K562 (cell line): ENCODE measurements around the gene PM20D2. TPM values are rescaled to one million over a fixed set of nuclear protein-coding genes. Genes with fewer than 3 reads are reported as not detected.

Experiments used
- ATAC-seq: fragments of 200-7000 bp; cut with Tn5 transposase; 3 replicates; pipeline ENCODE4 v1.9.1; 2020; ENCODE audit warnings: moderate library complexity
- BruUV-seq: library from RNA; stranded (reverse); fragments of 400-500 nt; replicated peaks from 2 replicates; lab custom pipeline; 2021; lab: Mats Ljungman, UMichigan
- CTCF ChIA-PET: fragments of 300-600 bp; formaldehyde crosslinking; extraction: SDS; loops from one replicate; lab custom pipeline; 2021; ENCODE audit warnings: low intra/inter-chr PET ratio; lab: Yijun Ruan, JAX
- POLR2A ChIA-PET: fragments of 300-600, 350-650 bp; sonication (Branson Sonifier 250); formaldehyde crosslinking; extraction: SDS; loops from one replicate; lab custom pipeline; 2021; ENCODE audit warnings: antibody characterized with exemption, inconsistent platforms; lab: Yijun Ruan, JAX
- DNase-seq, 4 experiments: peaks; one replicate each; pipeline versions ENCODE4 v3.0.0 to v3.0.0-alpha.2; 2011 to 2018; ENCODE audit warnings: low spot score in 3 of 4, mixed read lengths in 3 of 4; ENCODE audit errors: extremely low read depth in 1 of 4
- FAIRE-seq: peaks from 2 replicates; lab custom pipeline; 2011; peaks lifted over from hg19 to GRCh38; lab: Jason Lieb, UNC
- H2AFZ ChIP-seq: 2 replicates; pipeline ENCODE4 v1.6.0; 2011; ENCODE audit warnings: low read depth, low read length, control low read depth, inconsistent platforms
- H3K27ac ChIP-seq: fragments of 200-600 bp; 3 replicates; pipeline ENCODE4 v1.8.0; 2011; ENCODE audit warnings: low read depth, mild to moderate bottlenecking, control low read depth, inconsistent platforms, low read length, moderate library complexity, mixed read lengths; ENCODE audit errors: extremely low read depth
- H3K27me3 ChIP-seq, 2 experiments: fragments of 300-600 bp in 1 of 2; 2 replicates in 1 of 2; 3 replicates in 1 of 2; pipeline versions ENCODE4 v1.6.0 to v1.8.0; 2011; ENCODE audit warnings: inconsistent platforms in 2 of 2, low read length in 2 of 2, mild to moderate bottlenecking in 1 of 2, mixed read lengths in 1 of 2, moderate library complexity in 1 of 2; ENCODE audit not compliant: control insufficient read depth in 2 of 2, insufficient read depth in 2 of 2
- H3K36me3 ChIP-seq: fragments of 300-600 bp; 3 replicates; pipeline ENCODE4 v1.8.0; 2011; ENCODE audit warnings: mild to moderate bottlenecking, low read length, inconsistent platforms; ENCODE audit not compliant: control insufficient read depth, insufficient read depth
- H3K4me1 ChIP-seq, 2 experiments: fragments of 200-600 bp in 1 of 2; replicated peaks in 1 of 2; 2 replicates in 1 of 2; 3 replicates in 1 of 2; pipeline versions ENCODE4 v1.5.1 to v1.8.0; 2011; ENCODE audit warnings: inconsistent platforms in 2 of 2, low read length in 2 of 2, mild to moderate bottlenecking in 1 of 2, mixed read lengths in 1 of 2, moderate library complexity in 1 of 2; ENCODE audit not compliant: control insufficient read depth in 2 of 2, insufficient read depth in 2 of 2
- H3K4me2 ChIP-seq: 2 replicates; pipeline ENCODE4 v1.6.1; 2011; ENCODE audit warnings: low read length, control low read depth, inconsistent platforms, mixed read lengths; ENCODE audit not compliant: insufficient read depth
- H3K4me3 ChIP-seq: fragments of 200-600 bp; sonication (generic), shearing (Covaris generic); 2 replicates; pipeline ENCODE4 v1.5.1; 2016; ENCODE audit warnings: control low read depth, inconsistent platforms
- H3K79me2 ChIP-seq: fragments of 200-600 bp; 3 replicates; pipeline ENCODE4 v1.8.0; 2011; ENCODE audit warnings: low read length, inconsistent platforms; ENCODE audit not compliant: control insufficient read depth, insufficient read depth
- H3K9ac ChIP-seq, 2 experiments: 2 replicates each; pipeline versions ENCODE4 v1.6.0 to v1.6.1; 2011; ENCODE audit warnings: low read depth in 2 of 2, low read length in 2 of 2, control low read depth in 1 of 2, inconsistent platforms in 1 of 2, mild to moderate bottlenecking in 1 of 2, mixed read lengths in 1 of 2; ENCODE audit not compliant: insufficient read depth in 1 of 2
- H3K9me1 ChIP-seq: one replicate; pipeline ENCODE4 v1.6.0; 2011; ENCODE audit warnings: inconsistent platforms, mild to moderate bottlenecking, low read length, moderate library complexity; ENCODE audit not compliant: control insufficient read depth, insufficient read depth
- H3K9me3 ChIP-seq: replicated peaks from 2 replicates; pipeline ENCODE4 v1.5.1; 2011; ENCODE audit warnings: low read depth, low read length, inconsistent platforms; ENCODE audit not compliant: control insufficient read depth, insufficient read depth
- H4K20me1 ChIP-seq: replicated peaks from 2 replicates; pipeline ENCODE4 v1.6.1; 2011; ENCODE audit warnings: low read length, inconsistent platforms, mixed read lengths; ENCODE audit not compliant: control insufficient read depth, insufficient read depth
- KHSRP ChIP-seq: fragments of 450-650 bp; IDR thresholded peaks from 2 replicates; pipeline ENCODE4 v1.6.1; 2017
- PTTG1 ChIP-seq: fragments of 450-650 bp; IDR thresholded peaks from 2 replicates; pipeline ENCODE4 v1.6.1; 2016; ENCODE audit warnings: low read depth, mild to moderate bottlenecking, missing genetic modification characterization, missing compliant biosample characterization
- THRA ChIP-seq: fragments of 450-650 bp; IDR thresholded peaks from 2 replicates; pipeline ENCODE4 v1.6.1; 2017; ENCODE audit warnings: mild to moderate bottlenecking, moderate library complexity
- ZNF277 ChIP-seq: fragments of 250-450 bp; sonication (Bioruptor Pico); IDR thresholded peaks from 2 replicates; pipeline ENCODE4 v1.8.0; 2022; ENCODE audit warnings: inconsistent platforms, mild to moderate bottlenecking, moderate library complexity, borderline replicate concordance
- WGBS: fragments of 100-300 bp; shearing (Covaris generic); methylation state at CpG from one replicate; pipeline ENCODE4 v1.1.6; 2016; ENCODE audit warnings: low coverage, mixed read lengths; ENCODE audit not compliant: insufficient coverage; ENCODE audit errors: missing lambda C conversion rate; 5-methylcytosine and 5-hydroxymethylcytosine counted together
- in situ Hi-C: fragments of 300-500 bp; cut with MboI; formaldehyde crosslinking; loops from 4 replicates; pipeline ENCODE4 v1.15.0; 2018; ENCODE audit warnings: inconsistent platforms, mixed read lengths
- intact Hi-C: fragments of 100-400 bp; cut with micrococcal nuclease; formaldehyde crosslinking; loops from 2 replicates; pipeline ENCODE4 v1.14.2; 2022
- polyA plus RNA-seq, 8 experiments: library from polyadenylated mRNA; depleted of rRNA in 4 of 8; stranded (reverse) in 5 of 8; unstranded in 3 of 8; fragments of >200 nt; fragmentation: Nextera tagmentation in 2 of 8; fragmentation: Illumina TruSeq in 1 of 8; extraction: Ambion mirVana in 2 of 8; extraction: Trizol in 1 of 8; gene quantifications; 2 replicates each; pipeline versions ENCODE4 v1.2.1 to v1.2.3, GENCODE V29; 2011 to 2014; ENCODE audit warnings: inconsistent platforms in 1 of 8, missing spikeins in 1 of 8
- total RNA-seq, 7 experiments: library from RNA; depleted of rRNA in 6 of 7; stranded (reverse); fragments of >200 nt in 6 of 7; fragmentation: Illumina TruSeq in 2 of 7; extraction: Trizol in 2 of 7; gene quantifications; 2 replicates each; pipeline versions ENCODE4 v1.2.1 to v1.2.3, GENCODE V29; 2011 to 2021; ENCODE audit warnings: low replicate concordance in 1 of 7

Gene PM20D2
- total and polyA plus RNA-seq, 9 of the 15 experiments (the other 6 are each of a cell fraction or from before 2014, with no cell fraction given) = 0.30 to 2.6 (median 1.00) TPM

GRCh38 chr6:89190741-89191140 is 44.9 kb downstream of the PM20D2 start:
- H3K36me3 ChIP-seq = no peaks in the 10 kb centered on the region

More at GRCh38 chr6:89190741-89191140, 44.9 kb downstream of the PM20D2 start:
- no peak overlapping the region for H3K4me2 ChIP-seq
- H3K27me3 ChIP-seq = peaks cover 4 to 33% of the 10 kb centered on the region in 2 experiments
- ChIA-PET POLR2A (interaction anchor here (1.8 kb wide), 1 partner anchor 10 kb away, joined by 3 read pairs; no protein-coding TSS in a partner anchor), CTCF (no interaction called here)
- DNase-seq (no peak), FAIRE-seq (no peak), ATAC-seq (no peak)
- intact Hi-C loops = no loop called here
- H3K27ac ChIP-seq = no peak overlapping the region
- H3K9me3 ChIP-seq = no peaks in the 10 kb centered on the region
- no peak overlapping the region for H3K9ac ChIP-seq
- no peaks in the 10 kb centered on the region for H3K9me1 ChIP-seq
- TF ChIP-seq PTTG1 (no peak), ZNF277 (no peak), KHSRP (no peak), THRA (no peak)
- in situ Hi-C loops = no loop called here
- BruUV-seq = no TSS peak
- H4K20me1 ChIP-seq = 0 out of 2 replicates have a peak, but pooled peaks cover 3% of the 10 kb centered on the region
- no peak overlapping the region for H3K4me3 ChIP-seq
- no peak overlapping the region for H2AFZ ChIP-seq
- no peaks in the 10 kb centered on the region for H3K4me1 ChIP-seq
- WGBS = 18% methylated on average over 5 of the region's 5 CpGs
- no peaks in the 10 kb centered on the region for H3K79me2 ChIP-seq
